Measurements from ENCODE around the gene SATB2.

GRCh38 chr2:199336546-199336945 is 121.2 kb downstream of the SATB2 start:
- TF ChIP-seq CTCF (IDR thresholded peaks at IDR 0.05) (no peak), POLR2AphosphoS5 (IDR thresholded peaks at IDR 0.05) (no peak), POLR2A (IDR thresholded peaks at IDR 0.05) (no peak)

Data from breast epithelium (tissue), 3 donors.